ENCODE measurements around the gene NRAP.
"Not testable (repeated sequence)": the region's sequence is repeated elsewhere in the genome, so short reads cannot be mapped to it uniquely, and the experiment has no call there.

NRAP gene

DNA sequence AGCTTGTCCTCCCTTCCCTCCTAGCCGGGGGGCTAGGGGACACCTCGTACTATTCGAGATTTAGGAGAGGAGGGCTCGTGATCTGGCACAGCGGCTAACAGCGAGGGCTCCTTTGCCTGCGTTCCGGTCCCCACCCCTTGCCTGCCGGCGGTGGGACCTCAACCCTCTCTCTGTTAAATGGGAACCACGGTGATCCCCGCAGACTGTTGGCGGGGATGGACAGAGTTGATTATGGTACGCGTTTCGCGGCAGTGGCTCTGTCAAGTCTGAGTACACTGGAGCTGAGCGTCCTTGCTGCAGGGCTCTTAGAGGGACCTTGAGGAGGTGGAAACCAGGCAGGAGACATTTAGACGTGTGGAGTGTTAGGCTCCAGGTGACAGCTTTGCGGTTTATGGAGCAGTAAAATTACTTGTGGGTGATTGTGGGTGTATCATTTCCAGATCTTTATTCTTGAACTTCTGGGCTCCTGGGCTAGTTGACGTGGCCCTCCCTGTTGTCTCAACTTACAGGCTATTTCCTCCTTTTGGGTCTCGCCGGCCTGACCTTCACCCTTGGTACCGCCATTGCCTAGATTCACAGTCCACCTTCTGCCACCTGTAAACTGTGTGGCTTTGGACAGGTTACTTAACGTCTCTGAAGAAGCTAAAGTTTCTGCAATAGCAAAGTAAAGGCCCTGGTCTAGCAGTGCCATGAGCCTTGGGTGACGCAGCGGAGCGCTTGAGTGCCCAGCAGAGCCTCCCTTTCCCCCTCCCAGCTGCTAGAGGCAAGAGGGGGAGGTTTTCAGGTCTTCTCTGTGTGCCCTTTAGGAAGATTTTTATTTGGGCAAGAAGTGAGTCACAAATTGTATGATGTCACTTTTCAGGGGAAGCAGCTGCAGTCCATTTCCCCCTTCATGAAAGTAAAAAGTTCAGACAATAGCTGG lies 16.6 kb upstream of the NRAP start:
- DNase-seq (ENCODE audit: low read depth in 3 of 3): peak in 1 of 3 experiments; percentile 10

GRCh38 chr10:113679463-113680189 lies 15.8 kb upstream of the NRAP start, which contains the start of gene CASP7:
TSS of gene CASP7 (plus strand) at chr10:113679912. CDS start at chr10:113697494, 17,582 bp downstream.
- DNase-seq (ENCODE audit: low read depth in 3 of 3): peak; percentile 57 to 80 (median 61)

- no peak for DNase-seq (ENCODE audit: low read depth in 3 of 3)
Measured at GRCh38 chr10:113666682-113667252, 2.9 kb upstream of the NRAP start.

DNA sequence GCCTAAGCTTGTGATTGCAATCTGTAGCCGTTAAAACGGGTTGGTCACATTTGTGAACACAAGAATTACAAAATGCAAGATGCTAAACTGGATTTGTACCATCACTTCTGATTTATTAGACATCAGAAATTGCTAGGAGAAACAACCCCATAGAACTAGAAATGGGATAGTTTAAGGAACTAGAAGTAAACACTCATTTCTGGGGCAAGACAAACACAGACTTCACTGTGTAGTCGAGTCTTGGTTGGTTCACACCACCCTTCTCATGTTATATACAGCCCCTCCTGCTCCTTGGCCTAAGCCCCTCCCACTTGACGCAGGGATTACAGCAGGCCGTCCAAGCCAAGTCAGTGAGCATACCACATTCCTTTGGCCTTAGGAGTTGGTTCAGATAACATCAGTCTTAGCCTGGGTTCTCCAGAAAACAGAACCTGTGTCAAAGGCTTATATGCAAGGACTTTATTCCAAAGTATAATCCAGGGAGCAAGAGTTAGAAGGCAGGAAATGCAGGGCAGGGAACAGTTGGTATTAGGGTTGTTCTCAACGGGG lies 2.0 kb upstream of the NRAP start:
- DNase-seq (ENCODE audit: low read depth in 3 of 3): no peak

GRCh38 chr10:113665352-113665751 lies 1.5 kb upstream of the NRAP start:
- no peak for DNase-seq (ENCODE audit: low read depth in 3 of 3)

DNA sequence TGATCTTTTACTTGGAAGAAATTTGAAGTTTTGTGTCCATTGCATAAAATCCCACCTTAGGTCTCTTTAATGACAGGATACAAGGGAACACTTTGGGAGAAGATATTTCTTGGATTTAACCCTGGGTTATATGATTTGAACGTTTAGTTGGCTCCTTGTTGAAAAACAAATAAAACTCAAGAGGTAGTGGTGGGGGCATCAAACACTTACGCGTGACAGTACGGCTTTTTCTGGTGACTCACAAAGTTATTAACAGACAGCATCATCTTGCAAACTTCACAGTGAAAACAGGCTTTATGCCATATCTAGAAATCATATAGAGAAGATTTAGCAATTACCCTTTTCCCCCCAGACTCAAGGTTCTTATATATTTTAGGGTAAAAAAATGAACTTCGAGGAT lies 699 bp downstream of the NRAP start:
- no peak for DNase-seq (ENCODE audit: low read depth in 3 of 3)

DNA sequence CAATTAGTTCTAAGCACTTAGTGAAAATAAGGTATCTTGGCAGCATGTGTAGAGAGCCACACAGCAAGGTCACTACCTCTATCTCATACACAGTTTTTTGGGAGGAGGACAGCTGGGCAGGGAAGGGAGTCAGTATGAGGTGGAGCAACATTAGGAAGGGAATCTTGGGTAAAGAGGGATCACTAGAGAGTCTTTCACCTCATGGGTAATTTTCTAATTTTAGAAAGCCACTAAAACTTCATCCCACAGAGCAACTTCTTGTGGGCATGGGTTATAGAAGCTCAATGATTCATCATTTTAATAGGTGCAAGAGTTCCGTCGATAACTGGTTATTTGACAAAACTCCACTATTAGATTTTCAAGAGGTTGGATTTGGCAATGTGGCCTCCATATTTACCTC lies 2.5 kb downstream of the NRAP start:
- no peak for DNase-seq (ENCODE audit: low read depth in 3 of 3)

GRCh38 chr10:113657544-113657943 lies 6.3 kb downstream of the NRAP start:
- DNase-seq (ENCODE audit: low read depth in 3 of 3): no peak

DNA sequence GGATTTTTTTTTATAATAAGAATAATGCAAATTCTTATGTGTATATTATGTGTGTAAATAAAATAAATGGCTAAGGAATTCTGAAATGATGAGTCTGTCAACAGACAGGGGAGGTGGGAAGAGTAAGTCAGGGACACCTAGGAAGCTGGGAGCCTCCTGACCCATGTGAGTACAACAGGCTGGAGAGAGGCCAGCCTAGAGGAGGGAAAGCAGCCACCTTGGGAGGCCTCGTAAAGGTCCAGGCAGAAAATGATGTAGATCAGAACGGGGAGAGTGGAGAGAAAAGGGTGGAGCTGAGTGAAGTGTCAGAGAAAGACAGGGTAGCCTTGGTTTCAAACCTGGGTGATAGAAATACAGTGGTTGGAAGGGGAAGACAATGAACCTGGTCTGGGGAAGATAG lies 6.9 kb downstream of the NRAP start:
- DNase-seq (ENCODE audit: low read depth in 3 of 3): no peak

- DNase-seq (ENCODE audit: low read depth in 3 of 3): not testable (repeated sequence)
Measured at GRCh38 chr10:113652456-113652855, 11.4 kb downstream of the NRAP start.

GRCh38 chr10:113651898-113652297 lies 11.9 kb downstream of the NRAP start:
- DNase-seq (ENCODE audit: low read depth in 3 of 3): no peak

GRCh38 chr10:113651021-113651420 lies 12.8 kb downstream of the NRAP start:
- DNase-seq (ENCODE audit: low read depth in 3 of 3): no peak

GRCh38 chr10:113650172-113650571 lies 13.7 kb downstream of the NRAP start:
- DNase-seq (ENCODE audit: low read depth in 3 of 3): no peak

- no peak for DNase-seq (ENCODE audit: low read depth in 3 of 3)
Measured at GRCh38 chr10:113648478-113648877, 15.4 kb downstream of the NRAP start.

DNA sequence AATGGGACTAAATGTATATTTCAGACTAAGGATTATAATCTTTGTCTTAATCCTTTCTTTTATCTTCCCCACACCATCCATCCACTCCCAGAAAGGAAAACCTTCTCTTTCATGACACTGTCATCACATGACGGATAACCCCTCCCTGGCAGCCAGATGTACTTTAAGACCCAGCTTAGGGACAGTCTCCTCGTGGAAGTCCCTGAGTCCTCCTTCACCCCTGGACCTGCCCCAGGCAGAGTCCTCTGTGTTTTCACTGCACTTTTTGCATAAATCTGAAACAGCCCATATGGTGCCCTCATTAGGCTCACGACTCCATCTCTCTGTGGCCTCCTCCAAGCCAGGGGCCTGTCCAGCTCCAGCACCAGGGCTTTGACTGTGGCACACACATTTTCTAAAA lies 16.0 kb downstream of the NRAP start:
- no peak for DNase-seq (ENCODE audit: low read depth in 3 of 3)

GRCh38 chr10:113646336-113647201 lies 17.3 kb downstream of the NRAP start:
- no peak for DNase-seq (ENCODE audit: low read depth in 3 of 3)

GRCh38 chr10:113644185-113645120 lies 19.4 kb downstream of the NRAP start:
- DNase-seq (ENCODE audit: low read depth in 3 of 3): no peak

DNA sequence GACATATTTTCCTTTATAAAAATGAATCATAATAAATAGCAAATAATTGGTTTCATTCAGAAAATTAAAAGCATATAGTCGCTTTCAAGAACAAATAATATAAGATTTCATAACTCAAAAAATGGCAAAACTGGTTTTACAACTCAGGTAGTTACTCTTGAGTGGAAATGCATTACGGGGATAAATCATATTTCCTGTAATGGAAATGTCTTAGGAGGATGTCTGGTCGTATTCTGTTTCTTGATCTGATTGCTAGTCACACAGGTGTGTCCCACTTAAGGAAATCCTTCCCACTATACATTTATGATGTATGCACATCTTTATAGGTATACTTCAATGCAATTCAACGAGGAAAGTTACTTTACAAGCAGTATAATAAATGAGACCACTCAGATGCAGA lies 20.7 kb downstream of the NRAP start:
- no peak for DNase-seq (ENCODE audit: low read depth in 3 of 3)

GRCh38 chr10:113641702-113642101 lies 22.1 kb downstream of the NRAP start:
- no peak for DNase-seq (ENCODE audit: low read depth in 3 of 3)

- DNase-seq (ENCODE audit: low read depth in 3 of 3): no peak
Measured at GRCh38 chr10:113639966-113640365, 23.9 kb downstream of the NRAP start.
